HepG2 (cell line): Measurements from ENCODE around the gene TMEM127. TPM values are rescaled to one million over a fixed set of nuclear protein-coding genes. Genes with fewer than 3 reads are reported as not detected.
A peak's percentile ranks its signal among the peaks of the same experiment; 100 is the strongest.

Experiments
- ATAC-seq: fragments of 200-7000 bp; cut with Tn5 transposase; 3 replicates; pipeline ENCODE4 v1.9.1; 2020; ENCODE audit warnings: mild to moderate bottlenecking, moderate library complexity
- BruUV-seq: library from RNA; stranded (reverse); fragments of 400-500 nt; replicated peaks from 2 replicates; lab custom pipeline; 2021; lab: Mats Ljungman, UMichigan
- CTCF ChIA-PET: fragments of 300-600 bp; formaldehyde crosslinking; extraction: SDS; loops from one replicate; lab custom pipeline; 2021; ENCODE audit warnings: low total read pairs, inconsistent platforms, low intra/inter-chr PET ratio; lab: Yijun Ruan, JAX
- POLR2A ChIA-PET: fragments of 350-600 bp; sonication (Branson Sonifier 250); formaldehyde crosslinking; loops from one replicate; lab custom pipeline; 2020; ENCODE audit warnings: antibody characterized with exemption, inconsistent platforms; lab: Yijun Ruan, JAX
- DNase-seq: peaks from one replicate; pipeline ENCODE4 v3.0.0-alpha.2; 2015; ENCODE audit warnings: low spot score
- FAIRE-seq: peaks from 3 replicates; lab custom pipeline; 2011; peaks lifted over from hg19 to GRCh38; lab: Jason Lieb, UNC
- H2AFZ ChIP-seq: one replicate; pipeline ENCODE4 v1.6.1; 2011; ENCODE audit warnings: low read length, inconsistent platforms
- H3K27ac ChIP-seq: fragments of 300-600 bp; 3 replicates; pipeline ENCODE4 v1.8.0; 2011; ENCODE audit warnings: mixed run types, mild to moderate bottlenecking, mixed read lengths, low read length, inconsistent platforms; ENCODE audit not compliant: insufficient read depth; ENCODE audit errors: extremely low read length
- H3K27me3 ChIP-seq, 2 experiments: fragments of 200-600 bp in 1 of 2; 2 replicates in 1 of 2; 3 replicates in 1 of 2; pipeline versions ENCODE4 v1.6.0 to v1.8.0; 2011; ENCODE audit warnings: low read length in 2 of 2, mild to moderate bottlenecking in 2 of 2, moderate library complexity in 2 of 2, inconsistent platforms in 1 of 2; ENCODE audit not compliant: insufficient read depth in 2 of 2, control insufficient read depth in 1 of 2
- H3K36me3 ChIP-seq, 2 experiments: fragments of 200-600 bp in 1 of 2; replicated peaks in 1 of 2; 2 replicates in 1 of 2; 3 replicates in 1 of 2; pipeline versions ENCODE4 v1.5.1 to v1.8.0; 2011; ENCODE audit warnings: low read length in 2 of 2, inconsistent platforms in 1 of 2; ENCODE audit not compliant: insufficient read depth in 2 of 2, control insufficient read depth in 1 of 2
- H3K4me1 ChIP-seq: 2 replicates; pipeline ENCODE4 v1.5.1; 2012; ENCODE audit warnings: low read length, inconsistent platforms; ENCODE audit not compliant: insufficient read depth
- H3K4me2 ChIP-seq: 2 replicates; pipeline ENCODE4 v1.6.0; 2011; ENCODE audit warnings: low read depth, low read length, inconsistent platforms
- H3K4me3 ChIP-seq, 3 experiments: fragments of 200-600 bp in 1 of 3; sonication (generic), shearing (Covaris generic) in 1 of 3; replicated peaks in 1 of 3; 2 replicates each; pipeline ENCODE4 v1.5.1; 2011 to 2016; ENCODE audit warnings: low read length in 3 of 3, inconsistent platforms in 2 of 3, low read depth in 2 of 3, mild to moderate bottlenecking in 2 of 3, control low read depth in 1 of 3, mixed read lengths in 1 of 3; ENCODE audit not compliant: insufficient read depth in 1 of 3
- H3K79me2 ChIP-seq: one replicate; pipeline ENCODE4 v1.6.1; 2011; ENCODE audit warnings: low read length, inconsistent platforms; ENCODE audit not compliant: insufficient read depth
- H3K9ac ChIP-seq: 2 replicates; pipeline ENCODE4 v1.6.0; 2011; ENCODE audit warnings: mild to moderate bottlenecking, low read depth, low read length, inconsistent platforms; ENCODE audit not compliant: insufficient read depth
- H3K9me3 ChIP-seq: 2 replicates; pipeline ENCODE4 v1.5.1; 2012; ENCODE audit warnings: mild to moderate bottlenecking, low read length
- H4K20me1 ChIP-seq: 2 replicates; pipeline ENCODE4 v1.6.0; 2011; ENCODE audit warnings: inconsistent platforms, mild to moderate bottlenecking, low read length, moderate library complexity; ENCODE audit not compliant: insufficient read depth
- ASH2L ChIP-seq: fragments of 300-600, 200-600 bp; sonication (generic); IDR thresholded peaks from 2 replicates; pipeline ENCODE4 v1.7.0; 2017; ENCODE audit warnings: low read depth, mild to moderate bottlenecking, moderate library complexity, mixed read lengths, low read length; ENCODE audit not compliant: insufficient read length
- CENPX ChIP-seq: sonication (generic); formaldehyde crosslinking; IDR thresholded peaks from 2 replicates; pipeline ENCODE4 v1.9.0; 2021; ENCODE audit warnings: mild to moderate bottlenecking, missing genetic modification reagents, moderate library complexity
- FOXA3 ChIP-seq: IDR thresholded peaks from 2 replicates; pipeline ENCODE4 v1.6.1; 2016; ENCODE audit warnings: missing genetic modification reagents, missing compliant biosample characterization
- GMEB1 ChIP-seq: sonication (generic); formaldehyde crosslinking; IDR thresholded peaks from 2 replicates; pipeline ENCODE4 v1.5.1; 2020; ENCODE audit warnings: missing genetic modification reagents, mild to moderate bottlenecking, borderline replicate concordance
- ISL2 ChIP-seq: sonication (generic); formaldehyde crosslinking; IDR thresholded peaks from 2 replicates; pipeline ENCODE4 v1.5.0; 2020; ENCODE audit warnings: missing genetic modification reagents
- KDM6A ChIP-seq: IDR thresholded peaks from 2 replicates; pipeline ENCODE4 v1.6.1; 2016; ENCODE audit warnings: low read depth
- KMT2A ChIP-seq: sonication (generic); formaldehyde crosslinking; IDR thresholded peaks from 2 replicates; pipeline ENCODE4 v1.4.0; 2020; ENCODE audit warnings: missing genetic modification reagents
- MED1 ChIP-seq: sonication (generic); formaldehyde crosslinking; IDR thresholded peaks from 2 replicates; pipeline ENCODE4 v1.4.0; 2020; ENCODE audit warnings: missing genetic modification reagents
- ZEB1 ChIP-seq: IDR thresholded peaks from 2 replicates; pipeline ENCODE4 v1.6.1; 2012; ENCODE audit warnings: mild to moderate bottlenecking, low read depth, inconsistent platforms; ENCODE audit not compliant: insufficient replicate concordance
- ZFP37 ChIP-seq: sonication (generic); formaldehyde crosslinking; IDR thresholded peaks from 2 replicates; pipeline ENCODE4 v1.4.0; 2020; ENCODE audit warnings: missing genetic modification reagents, borderline replicate concordance
- ZMYM2 ChIP-seq: sonication (generic); formaldehyde crosslinking; IDR thresholded peaks from 2 replicates; pipeline ENCODE4 v1.8.0; 2022; ENCODE audit warnings: mild to moderate bottlenecking, missing genetic modification reagents
- ZNF503 ChIP-seq: sonication (generic); formaldehyde crosslinking; IDR thresholded peaks from 2 replicates; pipeline ENCODE4 v1.4.0; 2020; ENCODE audit warnings: missing genetic modification reagents
- whole genome bisulfite sequencing: methylation state at CpG from one replicate; pipeline ENCODE4 v1.1.6; 2017; ENCODE audit warnings: low lambda C conversion rate; 5-methylcytosine and 5-hydroxymethylcytosine counted together
- in situ Hi-C: cut with HindIII; loops from 2 replicates; pipeline ENCODE4 v1.10.0; 2017; ENCODE audit warnings: low pct_unique_long_range_greater_than_20kb; ENCODE audit not compliant: extremely low pct_ligation_motif_present
- intact Hi-C: fragments of 100-400 bp; cut with micrococcal nuclease; formaldehyde crosslinking; loops from one replicate; pipeline ENCODE4 v1.10.0; 2022; ENCODE audit not compliant: unreplicated experiment
- polyA plus RNA-seq, 8 experiments: library from polyadenylated mRNA; depleted of rRNA in 3 of 8; stranded (reverse) in 7 of 8; unstranded in 1 of 8; fragments of >200 nt; fragmentation: Illumina TruSeq in 4 of 8; extraction: Trizol in 4 of 8; gene quantifications; 2 replicates each; pipeline versions ENCODE4 v1.2.1 to v1.2.3, GENCODE V29; 2011 to 2016; ENCODE audit warnings: low read depth in 4 of 8, missing spikeins in 1 of 8, mixed read lengths in 1 of 8; ENCODE audit not compliant: insufficient read depth in 1 of 8
- total RNA-seq, 5 experiments: library from RNA; depleted of rRNA; stranded (reverse); fragments of >200 nt; fragmentation: Illumina TruSeq; extraction: Trizol; gene quantifications; 2 replicates each; pipeline ENCODE4 v1.2.3, GENCODE V29; 2016; ENCODE audit warnings: low read depth in 1 of 5

The TMEM127 gene
- total and polyA plus RNA-seq, 2 of the 13 experiments (the other 11 are each of a cell fraction or from before 2014, with no cell fraction given): 21.5 to 33.9 TPM

- H3K27me3 ChIP-seq: no peaks in the 10 kb centered on the region; a peak in 1 of 5 replicates
- H3K36me3 ChIP-seq: peaks cover 8 to 25% of the 10 kb centered on the region in 2 experiments
- H3K9ac ChIP-seq: peak overlapping the region; percentile 66
- no peak overlapping the region for H2AFZ ChIP-seq
- no peaks in the 10 kb centered on the region for H3K9me3 ChIP-seq
- H4K20me1 ChIP-seq: peaks cover 2% of the 10 kb centered on the region
- 0 out of 2 replicates have a peak, but pooled peaks have one; percentile 8 for TF ChIP-seq KMT2A
- no peak for TF ChIP-seq CENPX (CRISPR knock-in tag)
- TF ChIP-seq, all 625 proteins: peak for 1
- 83% methylated on average over 2 of the region's 2 CpGs for WGBS
- ChIA-PET CTCF (no interaction called here), POLR2A (interaction anchor here (1.5 to 4.4 kb wide), 6 partner anchors 11 to 73 kb away, joined by 7 to 91 read pairs (median 21); partner anchors contain the start of genes ITPRIPL1, NCAPH, SNRNP200 and STARD7)
- FAIRE-seq (no peak), DNase-seq (no peak), ATAC-seq (no peak)
- peak overlapping the region; percentile 92 for H3K27ac ChIP-seq
- intact Hi-C loops: no loop called here
- BruUV-seq: no TSS peak
- H3K4me1 ChIP-seq: peaks cover 77% of the 10 kb centered on the region
- H3K4me3 ChIP-seq: peak overlapping the region in 2 of 3 experiments; percentile 8 to 68; a peak in 1 of 6 replicates
- peak overlapping the region; percentile 98 for H3K4me2 ChIP-seq
- H3K79me2 ChIP-seq: peaks cover 71% of the 10 kb centered on the region
- in situ Hi-C loops: loop anchor here (5.0 kb wide), 2 partner anchors 55 to 120 kb away; partner anchors contain the start of gene STARD7
Observed at GRCh38 chr2:96262306-96262705, 3.5 kb downstream of the TMEM127 start.

- Histone ChIP-seq H3K4me3 (peak overlapping the region; percentile 19 to 68 (median 31)), H3K79me2 (peaks cover 71% of the 10 kb centered on the region), H3K4me2 (peak overlapping the region; percentile 98), H3K9ac (peak overlapping the region; percentile 66), H3K4me1 (peaks cover 74% of the 10 kb centered on the region), H3K36me3 (peaks cover 10 to 28% of the 10 kb centered on the region in 2 experiments), H3K9me3 (no peaks in the 10 kb centered on the region), H3K27me3 (no peaks in the 10 kb centered on the region; a peak in 1 of 5 replicates), H2AFZ (no peak overlapping the region), H3K27ac (peak overlapping the region; percentile 92), H4K20me1 (no peaks in the 10 kb centered on the region)
- ChIA-PET CTCF (no interaction called here), POLR2A (interaction anchor here (0.7 to 4.4 kb wide), 16 partner anchors 8 to 607 kb away, joined by 3 to 91 read pairs (median 8); partner anchors contain the start of genes ITPRIPL1, NCAPH, SNRNP200 and STARD7)
- DNase-seq (peak; percentile 87), FAIRE-seq (peak; percentile 82), ATAC-seq (peak; percentile 5; the same call in 2 of the 3 replicates)
- no TSS peak for BruUV-seq
- WGBS: 6% methylated on average over 6 of the region's 6 CpGs
- in situ Hi-C loops (loop anchor here (5.0 kb wide), 2 partner anchors 54 to 119 kb away; partner anchors contain the start of gene STARD7), intact Hi-C loops (loop anchor here (2.0 kb wide), 1 partner anchor 123 kb away; the partner anchor contains the start of gene ASTL)
- TF ChIP-seq ZFP37 (CRISPR knock-in tag) (0 out of 2 replicates have a peak, but pooled peaks have one; percentile 32), KDM6A (CRISPR knock-in tag) (peak; percentile 85), MED1 (CRISPR knock-in tag) (peak; percentile 77), ZNF503 (CRISPR knock-in tag) (0 out of 2 replicates have a peak, but pooled peaks have one; percentile 53), FOXA3 (CRISPR knock-in tag) (peak; percentile 69), ZMYM2 (CRISPR knock-in tag) (peak; percentile 56; the same call in 1 of the 2 replicates), ZEB1 (peak; percentile 92), ASH2L (peak; percentile 68), ISL2 (CRISPR knock-in tag) (peak; percentile 63), GMEB1 (CRISPR knock-in tag) (peak; percentile 9; the same call in 1 of the 2 replicates)
Observed at GRCh38 chr2:96261328-96262003, 4.3 kb downstream of the TMEM127 start.
